ENCODE measurements around the gene HPS5. TPM values are rescaled to one million over a fixed set of nuclear protein-coding genes. Genes with fewer than 3 reads are reported as not detected.
A peak's percentile ranks its signal among the peaks of the same experiment; 100 is the strongest.

The HPS5 gene
- total RNA-seq, 3 donors from 2014 or later = 18.7 to 166 (median 57.0) TPM

GRCh38 chr11:18245396-18245795 is 76.5 kb downstream of the HPS5 start:
- Histone ChIP-seq H3K27me3 (no peaks in the 10 kb centered on the region), H3K4me3 (peak overlapping the region in 1 of 3 donors; percentile 25), H3K9me3 (no peaks in the 10 kb centered on the region), H3K27ac (no peak overlapping the region), H3K4me1 (no peaks in the 10 kb centered on the region), H3K36me3 (no peaks in the 10 kb centered on the region)
- TF ChIP-seq POLR2AphosphoS5 (IDR thresholded peaks at IDR 0.05) (no peak), POLR2A (IDR thresholded peaks at IDR 0.05) (no peak)
- TF ChIP-seq, protein P1, sequence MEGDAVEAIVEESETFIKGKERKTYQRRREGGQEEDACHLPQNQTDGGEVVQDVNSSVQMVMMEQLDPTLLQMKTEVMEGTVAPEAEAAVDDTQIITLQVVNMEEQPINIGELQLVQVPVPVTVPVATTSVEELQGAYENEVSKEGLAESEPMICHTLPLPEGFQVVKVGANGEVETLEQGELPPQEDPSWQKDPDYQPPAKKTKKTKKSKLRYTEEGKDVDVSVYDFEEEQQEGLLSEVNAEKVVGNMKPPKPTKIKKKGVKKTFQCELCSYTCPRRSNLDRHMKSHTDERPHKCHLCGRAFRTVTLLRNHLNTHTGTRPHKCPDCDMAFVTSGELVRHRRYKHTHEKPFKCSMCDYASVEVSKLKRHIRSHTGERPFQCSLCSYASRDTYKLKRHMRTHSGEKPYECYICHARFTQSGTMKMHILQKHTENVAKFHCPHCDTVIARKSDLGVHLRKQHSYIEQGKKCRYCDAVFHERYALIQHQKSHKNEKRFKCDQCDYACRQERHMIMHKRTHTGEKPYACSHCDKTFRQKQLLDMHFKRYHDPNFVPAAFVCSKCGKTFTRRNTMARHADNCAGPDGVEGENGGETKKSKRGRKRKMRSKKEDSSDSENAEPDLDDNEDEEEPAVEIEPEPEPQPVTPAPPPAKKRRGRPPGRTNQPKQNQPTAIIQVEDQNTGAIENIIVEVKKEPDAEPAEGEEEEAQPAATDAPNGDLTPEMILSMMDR (IDR thresholded peaks at IDR 0.05) = no peak
- DNase-seq (ENCODE audit: low spot score in 2 of 2) = no peak
- intact Hi-C loops (cut with DNase I; ENCODE audit: low total_unique reads) = no loop called here

DNA sequence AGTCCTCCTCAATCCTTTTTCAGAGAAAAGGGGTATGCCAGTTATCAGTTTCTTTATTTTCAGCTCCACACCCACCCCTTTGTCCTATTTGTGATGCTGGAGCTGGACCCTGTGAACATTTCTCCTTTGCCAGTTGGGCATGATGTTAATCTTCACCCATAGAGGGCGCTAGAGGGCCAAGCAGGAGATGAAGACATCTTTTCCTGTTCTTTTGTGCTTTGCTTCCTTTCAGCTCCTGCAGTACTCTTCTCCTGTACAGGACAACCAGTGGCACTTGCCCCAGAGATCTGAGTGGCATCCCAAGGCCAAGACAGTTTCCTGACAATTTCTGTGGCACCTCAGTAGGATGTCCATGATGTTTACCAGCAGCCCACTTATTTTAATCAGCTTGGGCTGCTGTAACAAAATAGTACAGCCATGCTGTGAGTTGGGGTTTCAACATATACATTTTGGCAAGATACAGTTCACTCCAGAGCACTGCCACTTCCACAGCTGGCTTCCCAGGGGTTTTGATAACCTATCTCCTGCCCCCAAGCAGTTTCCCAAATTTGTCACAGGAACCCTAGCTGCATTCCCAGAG is 78.1 kb downstream of the HPS5 start:
- H3K27me3 ChIP-seq = no peaks in the 10 kb centered on the region
- no peak for DNase-seq (ENCODE audit: low spot score in 2 of 2)
- H3K27ac ChIP-seq = no peak overlapping the region
- H3K36me3 ChIP-seq = no peaks in the 10 kb centered on the region
- TF ChIP-seq, protein P1 (IDR thresholded peaks at IDR 0.05) = peak in 2 of 3 donors; percentile 48 to 67
- TF ChIP-seq POLR2A (IDR thresholded peaks at IDR 0.05) (no peak), POLR2AphosphoS5 (IDR thresholded peaks at IDR 0.05) (no peak)
- no peaks in the 10 kb centered on the region for H3K9me3 ChIP-seq
- H3K4me3 ChIP-seq = no peak overlapping the region
- H3K4me1 ChIP-seq = no peaks in the 10 kb centered on the region
- intact Hi-C loops (cut with DNase I; ENCODE audit: low total_unique reads) = no loop called here

- no peak overlapping the region for H3K27ac ChIP-seq
- no peaks in the 10 kb centered on the region for H3K36me3 ChIP-seq
- H3K27me3 ChIP-seq = no peaks in the 10 kb centered on the region
- TF ChIP-seq, protein P1 (IDR thresholded peaks at IDR 0.05) = no peak
- TF ChIP-seq POLR2A (IDR thresholded peaks at IDR 0.05) (no peak), POLR2AphosphoS5 (IDR thresholded peaks at IDR 0.05) (no peak)
- H3K4me1 ChIP-seq = no peaks in the 10 kb centered on the region
- intact Hi-C loops (cut with DNase I; ENCODE audit: low total_unique reads) = no loop called here
- no peak for DNase-seq (ENCODE audit: low spot score in 2 of 2)
- no peak overlapping the region for H3K4me3 ChIP-seq
- H3K9me3 ChIP-seq = no peaks in the 10 kb centered on the region
Measured at GRCh38 chr11:18239655-18240054, 82.3 kb downstream of the HPS5 start.

DNA sequence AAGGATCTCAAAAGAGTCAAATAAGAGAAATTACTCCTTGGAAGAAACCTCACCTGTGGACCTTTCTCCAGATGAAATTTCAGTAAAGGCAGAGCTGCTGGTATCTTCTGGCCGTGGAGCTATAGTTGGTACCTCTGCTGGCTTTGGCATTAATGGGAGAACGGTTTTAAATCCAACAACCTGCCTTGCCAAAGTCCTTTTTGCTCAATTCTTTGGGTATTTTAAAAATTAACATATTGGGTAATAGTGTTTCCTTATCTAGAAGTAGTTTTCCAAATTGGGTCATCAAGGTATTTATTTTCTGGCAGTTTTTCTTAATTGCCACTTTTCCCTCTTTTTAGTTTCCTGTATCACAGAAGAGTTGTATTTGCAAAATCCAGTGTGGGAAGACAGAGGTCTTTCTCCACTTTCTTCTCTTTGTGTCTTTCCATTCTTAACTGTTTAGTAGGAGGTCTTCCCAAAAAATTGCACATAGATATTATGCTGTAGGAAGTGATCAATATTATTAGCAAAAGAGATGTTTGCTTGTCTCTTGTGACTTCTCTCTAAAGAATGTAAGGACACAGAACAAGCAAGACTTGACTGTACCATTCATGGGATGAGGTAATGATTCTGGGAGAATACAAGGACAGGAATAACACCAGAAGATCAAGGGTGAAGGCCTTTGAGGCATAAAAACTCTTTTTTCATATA is 85.1 kb downstream of the HPS5 start, which contains the start of gene SAA4:
Gene SAA4 (minus strand): TSS at position 139 of the 693 bp plus-strand sequence. CDS start 876 bp downstream, outside the sequence.
- no peak within 1 kb of the TSS for H3K4me3 ChIP-seq
- intact Hi-C loops (cut with DNase I; ENCODE audit: low total_unique reads) = no loop called here

More for the DNA sequence above, 85.1 kb downstream of the HPS5 start, which contains the start of gene SAA4:
- DNase-seq (ENCODE audit: low spot score in 2 of 2) = no peak
- H3K36me3 ChIP-seq = no peaks in the 10 kb centered on the region
- no peak within 1 kb of the TSS for H3K27ac ChIP-seq
- no peaks in the 10 kb centered on the region for H3K27me3 ChIP-seq
- H3K4me1 ChIP-seq = no peaks in the 10 kb centered on the region
- H3K9me3 ChIP-seq = no peaks in the 10 kb centered on the region
- TF ChIP-seq POLR2A (IDR thresholded peaks at IDR 0.05) = no peak
- TF ChIP-seq POLR2AphosphoS5 (IDR thresholded peaks at IDR 0.05) = no peak
- TF ChIP-seq, protein P1 (IDR thresholded peaks at IDR 0.05) = no peak

All from breast epithelium (tissue), 4 donors.